Heart left ventricle (tissue), 16 donors: Measurements from ENCODE around the gene KIF11. TPM values are rescaled to one million over a fixed set of nuclear protein-coding genes. Genes with fewer than 3 reads are reported as not detected.

Source experiments
- ATAC-seq, 4 donors: fragments of 200-7000 bp; cut with Tn5 transposase; one replicate each; pipeline ENCODE4 v1.9.1; 2020 to 2022; ENCODE audit warnings: moderate library complexity in 4 of 4, mild to moderate bottlenecking in 3 of 4, moderate number of reproducible peaks in 1 of 4
- DNase-seq, 5 donors: peaks; one replicate each; pipeline ENCODE4 v3.0.0-alpha.2; 2020
- H3K27ac ChIP-seq, 12 donors: fragments of 200-600 bp; sonication (generic) in 4 of 12; one replicate each; pipeline versions ENCODE4 v1.5.0 to v1.8.0; 2016 to 2022; ENCODE audit warnings: mild to moderate bottlenecking in 2 of 12
- H3K27me3 ChIP-seq, 9 donors: fragments of 200-600 bp; sonication (generic) in 2 of 9; one replicate each; pipeline versions ENCODE4 v1.5.1 to v1.8.0; 2016 to 2022; ENCODE audit warnings: mild to moderate bottlenecking in 3 of 9
- H3K36me3 ChIP-seq, 9 donors: fragments of 200-600 bp; sonication (generic) in 2 of 9; one replicate each; pipeline versions ENCODE4 v1.5.0 to v1.8.0; 2018 to 2022; ENCODE audit warnings: mild to moderate bottlenecking in 2 of 9
- H3K4me1 ChIP-seq, 12 donors: fragments of 200-600 bp; sonication (generic) in 4 of 12; one replicate each; pipeline versions ENCODE4 v1.5.0 to v1.8.0; 2016 to 2022; ENCODE audit warnings: mild to moderate bottlenecking in 3 of 12
- H3K4me3 ChIP-seq, 12 donors: fragments of 200-600 bp; sonication (generic) in 4 of 12; one replicate each; pipeline versions ENCODE4 v1.5.0 to v1.8.0; 2017 to 2022; ENCODE audit warnings: mild to moderate bottlenecking in 9 of 12, moderate library complexity in 4 of 12
- H3K9me3 ChIP-seq, 12 donors: fragments of 200-600 bp; sonication (generic) in 4 of 12; one replicate each; pipeline versions ENCODE4 v1.5.0 to v1.8.0; 2016 to 2022; ENCODE audit warnings: mild to moderate bottlenecking in 1 of 12
- CTCF ChIP-seq, 12 donors: fragments of 200-600 bp; sonication (generic) in 4 of 12; IDR thresholded peaks; one replicate each; pipeline versions ENCODE4 v1.5.0 to v1.8.0; 2018 to 2022; ENCODE audit warnings: antibody characterized with exemption in 12 of 12, mild to moderate bottlenecking in 5 of 12
- POLR2A ChIP-seq, 2 donors: fragments of 450-650 bp; IDR thresholded peaks; one replicate each; pipeline ENCODE4 v1.6.1; 2017; ENCODE audit warnings: antibody characterized with exemption in 2 of 2, mild to moderate bottlenecking in 2 of 2, moderate library complexity in 2 of 2
- WGBS, 4 donors: extraction: QIAGEN DNeasy Blood & Tissue Kit in 2 of 4; methylation state at CpG; one replicate each; pipeline versions ENCODE4 v1.1.5 to v1.1.7; 2013 to 2018; 5-methylcytosine and 5-hydroxymethylcytosine counted together
- intact Hi-C, 10 donors: fragments of 100-400 bp; cut with DNase I; formaldehyde crosslinking; loops; one replicate each; pipeline versions ENCODE4 v1.11.1 to v1.14.2; 2022
- polyA plus RNA-seq, 2 donors: library from polyadenylated mRNA; stranded (reverse); fragments of 200-250 nt; gene quantifications; one replicate each; pipeline ENCODE4 v1.2.3, GENCODE V29; 2013
- total RNA-seq, 9 donors: library from RNA; depleted of rRNA in 2 of 9; stranded (reverse); fragments of >200 nt in 2 of 9; fragmentation: NEBNext Ultra II Directional in 3 of 9; extraction: Animal tissue kit (Norgen Biotek cat#: 25700) in 3 of 9; gene quantifications; one replicate each; pipeline versions ENCODE4 v1.1.0 to v1.2.4, GENCODE V29; 2016 to 2023
- donor health status: ischemic (EF 13 %, LVEDD 7.1; RV severe dilation, severe dysfunction).
- donor health status: healthy with polysubstance abuse.
- donor health status: DM: no; HTN: yes; CAD: no.
- donor health status: DM: no; HTN: no; CAD: no.
- donor health status: ischemic (EF 25% LVEDD 6.9; RV normal size, moderate dysfunction).
- donor health status: ischemic (EF 25% LVEDD 5.7; RV mildly dilated, moderate dysfunction).
- donor health status: healthy.
- donor health status: DM: yes; HTN: yes; CAD: no.
- donor health status: ischemic (EF 35%, LVEDD 5.7; RV mildly dilated, moderate dysfunction).
- donor health status: nonischemic (EF 11% LVEDD 7.7; RV severe dilation, severe dysfunction).
- donor health status: DM: yes; HTN: yes; CAD: no.
- donor health status: PGD.
- donor health status: ischemic (EF 29% LVEDD 5.4; RV normal size, mild dysfunction).
- donor health status: nonischemic (EF 23%, LVEDD 6.1; RV moderate dilation, normal function).

KIF11 gene
- total and polyA plus RNA-seq, 11 donors, result 0.11 to 7.0 (median 0.75) TPM

DNA sequence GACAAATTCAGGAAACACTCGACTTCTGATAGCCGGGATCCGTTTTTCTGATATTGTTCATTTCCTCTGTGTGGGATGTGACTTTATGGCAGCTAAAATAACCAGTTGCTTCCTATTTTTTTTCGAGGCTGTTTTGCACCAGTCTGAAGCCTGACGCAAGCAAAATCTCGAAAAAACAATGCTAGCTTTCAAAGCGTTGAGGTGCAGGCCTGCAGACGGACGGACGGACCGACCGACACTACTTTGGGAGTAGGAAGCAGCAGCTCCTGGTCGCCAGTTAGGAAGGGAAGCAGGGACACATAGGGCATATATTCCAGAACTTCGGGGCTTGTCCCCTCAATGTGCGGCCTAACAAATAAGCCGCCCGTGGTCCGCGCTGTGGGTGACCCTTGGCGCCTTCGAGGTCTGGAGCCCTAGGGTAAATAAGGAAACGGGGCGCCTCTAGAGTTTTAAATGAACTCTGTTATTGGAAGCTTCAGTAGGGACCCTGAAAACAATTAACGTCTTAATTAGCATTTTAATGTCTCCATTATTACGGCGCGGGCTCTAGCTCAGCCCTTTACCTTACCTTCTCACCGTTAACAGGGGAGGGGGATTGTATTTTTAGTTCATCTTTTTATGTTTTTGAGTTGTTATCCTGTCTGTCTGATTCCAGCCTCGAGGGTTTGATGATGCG, 98.1 kb downstream of the KIF11 start:
- 31 to 40% (median 34%) methylated on average over 30 of the region's 30 CpGs for WGBS, 4 donors
- peak in 4 of 5 donors; percentile 40 to 67 (median 60) for DNase-seq

GRCh38 chr10:92691591-92692079, 98.7 kb downstream of the KIF11 start:
- TF ChIP-seq CTCF (IDR thresholded peaks at IDR 0.05), result no peak
- no peak for TF ChIP-seq POLR2A (IDR thresholded peaks at IDR 0.05)
- 11 to 28% (median 23%) methylated on average over 30 to 35 of the region's 35 CpGs for WGBS, 4 donors
- no peaks in the 10 kb centered on the region for H3K9me3 ChIP-seq
- intact Hi-C loops, result loop anchor here in 9 of 10 donors (2.0 to 10.0 kb wide), 7 partner anchors 63 to 153 kb away; partner anchors contain the start of genes EXOC6 (in 2 of the 9) and KIF11 (in 1 of the 9)
- peaks cover 2 to 58% (median 51%) of the 10 kb centered on the region in 9 donors for H3K27me3 ChIP-seq
- H3K4me1 ChIP-seq, result peaks cover 0 to 59% (median 8%) of the 10 kb centered on the region in 12 donors
- peak overlapping the region in 11 of 12 donors; percentile 25 to 81 (median 66) for H3K4me3 ChIP-seq
- peak overlapping the region in 11 of 12 donors; percentile 70 to 95 (median 92) for H3K27ac ChIP-seq
- ATAC-seq (peak; percentile 24 to 75 (median 40)), DNase-seq (peak; percentile 63 to 85 (median 73))
- peaks cover 0 to 35% (median 14%) of the 10 kb centered on the region in 9 donors for H3K36me3 ChIP-seq

More for the DNA sequence above, 98.1 kb downstream of the KIF11 start:
- Histone ChIP-seq H3K9me3 (peaks cover 0 to 5% (median 0%) of the 10 kb centered on the region in 12 donors), H3K4me3 (peak overlapping the region in 11 of 12 donors; percentile 37 to 81 (median 66)), H3K27ac (peak overlapping the region in 11 of 12 donors; percentile 70 to 95 (median 92)), H3K4me1 (peaks cover 0 to 58% (median 8%) of the 10 kb centered on the region in 12 donors), H3K36me3 (peaks cover 0 to 35% (median 14%) of the 10 kb centered on the region in 9 donors), H3K27me3 (peaks cover 2 to 52% (median 46%) of the 10 kb centered on the region in 9 donors)
- ATAC-seq, result peak in 2 of 4 donors; percentile 28 to 40
- TF ChIP-seq CTCF (IDR thresholded peaks at IDR 0.05), result no peak
- no peak for TF ChIP-seq POLR2A (IDR thresholded peaks at IDR 0.05)
- intact Hi-C loops, result loop anchor here in 9 of 10 donors (2.0 to 10.0 kb wide), 7 partner anchors 64 to 154 kb away; partner anchors contain the start of genes EXOC6 (in 2 of the 9) and KIF11 (in 1 of the 9)

- Histone ChIP-seq H3K27ac (peak overlapping the region in 10 of 12 donors; percentile 70 to 95 (median 90)), H3K4me1 (peaks cover 0 to 59% (median 8%) of the 10 kb centered on the region in 12 donors), H3K36me3 (peaks cover 0 to 35% (median 14%) of the 10 kb centered on the region in 9 donors), H3K4me3 (peak overlapping the region in 10 of 12 donors; percentile 37 to 81 (median 66)), H3K9me3 (no peaks in the 10 kb centered on the region), H3K27me3 (peaks cover 2 to 58% (median 51%) of the 10 kb centered on the region in 9 donors)
- DNase-seq, result no peak
- WGBS, 4 donors, result 35 to 54% (median 44%) methylated on average over 27 to 34 of the region's 34 CpGs
- intact Hi-C loops, result loop anchor here in 7 of 10 donors (5.0 to 10.0 kb wide), 5 partner anchors 63 to 153 kb away; partner anchors contain the start of genes EXOC6 (in 2 of the 7) and KIF11 (in 1 of the 7)
- no peak for ATAC-seq
- TF ChIP-seq CTCF (IDR thresholded peaks at IDR 0.05) (no peak), POLR2A (IDR thresholded peaks at IDR 0.05) (no peak)
Measured at GRCh38 chr10:92692080-92692671, 99.2 kb downstream of the KIF11 start.
